IMR-90 (cell line): ENCODE measurements around the gene KIFC3. TPM values are rescaled to one million over a fixed set of nuclear protein-coding genes. Genes with fewer than 3 reads are reported as not detected.

Experiments used
- ATAC-seq: fragments of 200-7000 bp; cut with Tn5 transposase; 2 replicates; pipeline ENCODE4 v1.9.1; 2020; ENCODE audit warnings: low read depth, mild to moderate bottlenecking, moderate library complexity
- BruUV-seq: library from RNA; stranded (reverse); fragments of 400-500 nt; replicated peaks from 2 replicates; lab custom pipeline; 2021; lab: Mats Ljungman, UMichigan
- CTCF ChIA-PET: fragments of 300-600 bp; formaldehyde crosslinking; extraction: SDS; loops from one replicate; lab custom pipeline; 2021; ENCODE audit warnings: antibody characterized with exemption; lab: Yijun Ruan, JAX
- POLR2A ChIA-PET: fragments of 300-600 bp; sonication (Branson Sonifier 250); formaldehyde crosslinking; loops from one replicate; lab custom pipeline; 2022; ENCODE audit warnings: antibody characterized with exemption; ENCODE audit not compliant: unreplicated experiment; lab: Charles Lee
- DNase-seq: peaks from one replicate; pipeline ENCODE4 v3.0.0; 2013
- H2AFZ ChIP-seq: replicated peaks from 2 replicates; pipeline ENCODE3; 2013; ENCODE audit warnings: low read length, mild to moderate bottlenecking; ENCODE audit not compliant: poor library complexity
- H2AK5ac ChIP-seq: 2 replicates; pipeline ENCODE4 v1.6.1; 2013; ENCODE audit warnings: low read depth, low read length, inconsistent platforms
- H2AK9ac ChIP-seq: replicated peaks from 2 replicates; pipeline ENCODE3; 2013; ENCODE audit warnings: mild to moderate bottlenecking, low read depth, low read length, moderate library complexity; ENCODE audit not compliant: poor library complexity
- H2BK120ac ChIP-seq: 2 replicates; pipeline ENCODE4 v1.6.1; 2013; ENCODE audit warnings: low read depth, low read length, inconsistent platforms
- H2BK15ac ChIP-seq: 3 replicates; pipeline ENCODE4 v1.6.1; 2013; ENCODE audit warnings: low read depth, low read length, inconsistent platforms
- H2BK20ac ChIP-seq: 2 replicates; pipeline ENCODE4 v1.6.1; 2013; ENCODE audit warnings: low read depth, mild to moderate bottlenecking, inconsistent platforms, low read length, moderate library complexity
- H2BK5ac ChIP-seq: 2 replicates; pipeline ENCODE4 v1.6.1; 2013; ENCODE audit warnings: mild to moderate bottlenecking, low read depth, low read length, inconsistent platforms; ENCODE audit not compliant: poor library complexity, severe bottlenecking
- H3K14ac ChIP-seq: replicated peaks from 2 replicates; pipeline ENCODE4 v1.6.1; 2013; ENCODE audit warnings: low read depth, low read length, inconsistent platforms
- H3K18ac ChIP-seq: 2 replicates; pipeline ENCODE4 v1.6.1; 2013; ENCODE audit warnings: low read depth, low read length, control low read depth
- H3K23ac ChIP-seq: 2 replicates; pipeline ENCODE4 v1.6.1; 2013; ENCODE audit warnings: low read depth, low read length, inconsistent platforms
- H3K27ac ChIP-seq: 2 replicates; pipeline ENCODE4 v1.5.1; 2013; ENCODE audit warnings: mild to moderate bottlenecking, control low read depth, low read length; ENCODE audit not compliant: insufficient read depth
- H3K27me3 ChIP-seq: 2 replicates; pipeline ENCODE4 v1.6.1; 2013; ENCODE audit warnings: low read length; ENCODE audit not compliant: control insufficient read depth, insufficient read depth
- H3K36me3 ChIP-seq: 2 replicates; pipeline ENCODE4 v1.6.1; 2013; ENCODE audit warnings: low read length, mixed read lengths; ENCODE audit not compliant: control insufficient read depth, insufficient read depth
- H3K4ac ChIP-seq: 2 replicates; pipeline ENCODE4 v1.6.1; 2013; ENCODE audit warnings: low read depth, low read length, inconsistent platforms
- H3K4me1 ChIP-seq: 2 replicates; pipeline ENCODE4 v1.6.1; 2013; ENCODE audit warnings: low read length, mixed read lengths; ENCODE audit not compliant: control insufficient read depth, insufficient read depth
- H3K4me2 ChIP-seq: 2 replicates; pipeline ENCODE4 v1.6.1; 2013; ENCODE audit warnings: low read depth, mild to moderate bottlenecking, control low read depth, low read length, moderate library complexity
- H3K4me3 ChIP-seq: 2 replicates; pipeline ENCODE4 v1.5.1; 2013; ENCODE audit warnings: low read depth, mild to moderate bottlenecking, control low read depth, low read length, moderate library complexity; ENCODE audit not compliant: insufficient read depth
- H3K56ac ChIP-seq: 2 replicates; pipeline ENCODE4 v1.6.1; 2013; ENCODE audit warnings: low read length, inconsistent platforms; ENCODE audit not compliant: insufficient read depth; ENCODE audit errors: extremely low read depth
- H3K79me1 ChIP-seq, 2 experiments: 2 replicates each; pipeline ENCODE4 v1.6.1; 2013; ENCODE audit warnings: low read length in 2 of 2, inconsistent platforms in 1 of 2, low read depth in 1 of 2
- H3K9ac ChIP-seq: 2 replicates; pipeline ENCODE4 v1.6.1; 2013; ENCODE audit warnings: low read depth, low read length, control low read depth
- H3K9me1 ChIP-seq: 2 replicates; pipeline ENCODE4 v1.6.1; 2013; ENCODE audit warnings: low read length, inconsistent platforms; ENCODE audit not compliant: insufficient read depth
- H3K9me3 ChIP-seq: 2 replicates; pipeline ENCODE4 v1.6.1; 2013; ENCODE audit warnings: low read length; ENCODE audit not compliant: control insufficient read depth, insufficient read depth
- H4K20me1 ChIP-seq: 2 replicates; pipeline ENCODE4 v1.6.1; 2013; ENCODE audit warnings: low read length, inconsistent platforms; ENCODE audit not compliant: insufficient read depth
- H4K5ac ChIP-seq: 2 replicates; pipeline ENCODE4 v1.6.1; 2013; ENCODE audit warnings: mild to moderate bottlenecking, low read depth, low read length, control low read depth
- H4K8ac ChIP-seq, 2 experiments: 2 replicates each; pipeline ENCODE4 v1.6.1; 2013; ENCODE audit warnings: low read depth in 2 of 2, low read length in 2 of 2, control low read depth in 1 of 2, inconsistent platforms in 1 of 2
- H4K91ac ChIP-seq: 2 replicates; pipeline ENCODE4 v1.6.1; 2013; ENCODE audit warnings: low read depth, low read length, inconsistent platforms; ENCODE audit not compliant: insufficient read depth
- BHLHE40 ChIP-seq: fragments of 150-350 bp; IDR thresholded peaks from 2 replicates; pipeline ENCODE4 v1.6.1; 2016; ENCODE audit warnings: mild to moderate bottlenecking, low read depth, low read length
- CEBPB ChIP-seq: IDR thresholded peaks from 2 replicates; pipeline ENCODE4 v1.6.1; 2012; ENCODE audit warnings: low read depth, low read length, improper control_type of control experiment
- CHD1 ChIP-seq: IDR thresholded peaks from 2 replicates; pipeline ENCODE4 v1.6.1; 2012; ENCODE audit warnings: low read depth, low read length, improper control_type of control experiment
- CTCF ChIP-seq: conservative IDR thresholded peaks from 2 replicates; pipeline ENCODE4 v1.5.1; 2012; ENCODE audit warnings: mild to moderate bottlenecking, low read depth, low read length, improper control_type of control experiment
- FOS ChIP-seq: fragments of 150-350 bp; IDR thresholded peaks from 2 replicates; pipeline ENCODE4 v1.6.1; 2016; ENCODE audit warnings: low read depth, low read length
- MAFK ChIP-seq: IDR thresholded peaks from 2 replicates; pipeline ENCODE4 v1.6.1; 2012; ENCODE audit warnings: low read depth, low read length, improper control_type of control experiment
- MAZ ChIP-seq: IDR thresholded peaks from 2 replicates; pipeline ENCODE4 v1.6.1; 2012; ENCODE audit warnings: low read depth, mild to moderate bottlenecking, low read length, improper control_type of control experiment, moderate library complexity, borderline replicate concordance
- MXI1 ChIP-seq: IDR thresholded peaks from 2 replicates; pipeline ENCODE4 v1.6.1; 2012; ENCODE audit warnings: low read depth, mild to moderate bottlenecking, low read length, moderate library complexity, borderline replicate concordance
- NFE2L2 ChIP-seq: fragments of 150-350 bp; IDR thresholded peaks from 2 replicates; pipeline ENCODE4 v1.6.1; 2016; ENCODE audit warnings: low read depth, mild to moderate bottlenecking, low read length
- POLR2A ChIP-seq: IDR thresholded peaks from 2 replicates; pipeline ENCODE4 v1.6.1; 2012; ENCODE audit warnings: mild to moderate bottlenecking, low read depth, low read length
- RAD21 ChIP-seq: IDR thresholded peaks from 2 replicates; pipeline ENCODE4 v1.6.1; 2012; ENCODE audit warnings: low read length, improper control_type of control experiment
- RFX5 ChIP-seq: IDR thresholded peaks from 2 replicates; pipeline ENCODE4 v1.8.0; 2012; ENCODE audit warnings: low read depth, mild to moderate bottlenecking, low read length, moderate library complexity
- SMC3 ChIP-seq: fragments of 150-350 bp; IDR thresholded peaks from 2 replicates; pipeline ENCODE4 v1.6.1; 2016; ENCODE audit warnings: low read depth, mild to moderate bottlenecking, antibody characterized with exemption, low read length, moderate library complexity
- USF2 ChIP-seq: fragments of 150-350 bp; IDR thresholded peaks from 2 replicates; pipeline ENCODE4 v1.6.1; 2017; ENCODE audit warnings: mild to moderate bottlenecking, antibody characterized with exemption, low read length, low read depth
- WGBS, 2 experiments: methylation state at CpG; one replicate each; pipeline versions ENCODE4 v1.1.5 to v1.1.7; 2013; ENCODE audit warnings: missing lambda C conversion rate in 2 of 2; ENCODE audit not compliant: insufficient read length in 1 of 2; ENCODE audit errors: extremely low coverage in 2 of 2; 5-methylcytosine and 5-hydroxymethylcytosine counted together
- dilution Hi-C: fragments of 300-500 bp; cut with HindIII; formaldehyde crosslinking; loops from one replicate; pipeline ENCODE4 v1.14.3; 2018; ENCODE audit warnings: low sequenced_read_pairs; ENCODE audit not compliant: unreplicated experiment
- in situ Hi-C: fragments of 300-500 bp; cut with MboI; formaldehyde crosslinking; loops from 3 replicates; pipeline ENCODE4 v1.14.3; 2019; ENCODE audit warnings: low sequenced_read_pairs, inconsistent platforms, mixed read lengths
- intact Hi-C: fragments of 100-400 bp; cut with micrococcal nuclease; formaldehyde crosslinking; loops from 2 replicates; pipeline ENCODE4 v1.10.0; 2022
- polyA plus RNA-seq, 3 experiments: library from polyadenylated mRNA; depleted of rRNA; stranded (reverse); fragments of >200 nt; gene quantifications; 2 replicates each; pipeline ENCODE4 v1.2.3, GENCODE V29; 2012; ENCODE audit warnings: low replicate concordance in 1 of 3
- total RNA-seq: library from RNA; depleted of rRNA; stranded (reverse); fragments of >200 nt; gene quantifications from 2 replicates; pipeline ENCODE4 v1.2.3, GENCODE V29; 2012
- TF ChIP-seq, protein P1 (sequence below): fragments of 150-350 bp; IDR thresholded peaks from 2 replicates; pipeline ENCODE4 v1.6.1; 2016; ENCODE audit warnings: low read depth, mild to moderate bottlenecking, low read length, moderate library complexity, borderline replicate concordance

KIFC3 gene
- total and polyA plus RNA-seq, 2 of the 4 experiments (the other 2 are of a cell fraction), result 48.6 to 62.5 TPM

DNA sequence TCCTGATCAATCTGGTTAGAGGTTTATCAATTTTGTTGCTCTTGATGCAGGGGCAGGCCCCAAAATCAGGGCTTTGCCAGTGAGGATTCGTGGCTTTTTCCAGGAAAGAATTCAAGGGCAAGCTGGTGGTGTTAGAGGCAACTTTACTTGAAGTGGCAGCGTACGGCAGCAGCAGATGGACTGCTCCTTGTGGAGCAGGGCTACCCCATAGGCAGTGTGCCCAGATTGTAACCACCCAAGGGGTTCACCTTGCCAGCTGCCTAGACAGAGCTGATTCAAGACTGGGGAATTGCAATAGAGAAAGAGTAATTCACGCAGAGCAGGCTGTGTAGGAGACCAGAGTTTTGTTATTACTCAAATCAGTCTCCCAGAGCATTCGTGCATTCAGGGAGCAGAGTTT is 90.9 kb downstream of the KIFC3 start:
- Histone ChIP-seq H3K4ac (no peak overlapping the region), H3K14ac (no peak overlapping the region), H2BK20ac (no peak overlapping the region), H4K8ac (no peak overlapping the region), H3K9me1 (no peaks in the 10 kb centered on the region), H3K27me3 (peaks cover 39% of the 10 kb centered on the region), H2AK9ac (no peak overlapping the region), H3K4me3 (no peak overlapping the region), H4K20me1 (no peaks in the 10 kb centered on the region), H3K27ac (no peak overlapping the region), H3K9ac (no peak overlapping the region), H4K5ac (no peak overlapping the region), H2BK5ac (no peak overlapping the region), H3K79me1 (no peaks in the 10 kb centered on the region), H3K4me1 (no peaks in the 10 kb centered on the region), H4K91ac (no peak overlapping the region), H3K9me3 (no peaks in the 10 kb centered on the region), H3K36me3 (no peaks in the 10 kb centered on the region), H3K56ac (no peak overlapping the region), H2BK120ac (no peak overlapping the region), H3K23ac (no peak overlapping the region), H2AFZ (no peak overlapping the region), H3K4me2 (no peak overlapping the region), H2BK15ac (no peak overlapping the region), H3K18ac (no peak overlapping the region), H2AK5ac (no peak overlapping the region)
- DNase-seq (no peak), ATAC-seq (no peak)
- CTCF ChIA-PET, result no interaction called here
- POLR2A ChIA-PET, result no interaction called here
- dilution Hi-C loops, result no loop called here
- 83% methylated on average over 2 of the region's 5 CpGs; no CpG with 5 or more reads in 1 of the 2 experiments for WGBS, 2 experiments
- no peak for TF ChIP-seq FOS
- TF ChIP-seq NFE2L2, result no peak
- TF ChIP-seq RFX5, result no peak
- no peak for TF ChIP-seq RAD21
- TF ChIP-seq CEBPB, result no peak
- no peak for TF ChIP-seq CHD1
- no peak for TF ChIP-seq MXI1
- TF ChIP-seq, protein P1, sequence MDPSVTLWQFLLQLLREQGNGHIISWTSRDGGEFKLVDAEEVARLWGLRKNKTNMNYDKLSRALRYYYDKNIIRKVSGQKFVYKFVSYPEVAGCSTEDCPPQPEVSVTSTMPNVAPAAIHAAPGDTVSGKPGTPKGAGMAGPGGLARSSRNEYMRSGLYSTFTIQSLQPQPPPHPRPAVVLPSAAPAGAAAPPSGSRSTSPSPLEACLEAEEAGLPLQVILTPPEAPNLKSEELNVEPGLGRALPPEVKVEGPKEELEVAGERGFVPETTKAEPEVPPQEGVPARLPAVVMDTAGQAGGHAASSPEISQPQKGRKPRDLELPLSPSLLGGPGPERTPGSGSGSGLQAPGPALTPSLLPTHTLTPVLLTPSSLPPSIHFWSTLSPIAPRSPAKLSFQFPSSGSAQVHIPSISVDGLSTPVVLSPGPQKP, result no peak
- no peak for TF ChIP-seq POLR2A
- TF ChIP-seq USF2, result no peak
- no peak for TF ChIP-seq SMC3
- TF ChIP-seq CTCF, result no peak
- TF ChIP-seq MAZ, result no peak
- TF ChIP-seq MAFK, result no peak
- no peak for TF ChIP-seq BHLHE40
- in situ Hi-C loops, result no loop called here
- no TSS peak for BruUV-seq
- intact Hi-C loops, result no loop called here
